Bronchial epithelial cell (primary cell): ENCODE data around the gene SAT2. TPM values are rescaled to one million over a fixed set of nuclear protein-coding genes. Genes with fewer than 3 reads are reported as not detected.
A peak's percentile ranks its signal among the peaks of the same experiment; 100 is the strongest.
"Not testable (repeated sequence)": the region's sequence is repeated elsewhere in the genome, so short reads cannot be mapped to it uniquely, and the experiment has no call there.

Experiments used
- DNase-seq: peaks from one replicate; pipeline ENCODE4 v3.0.0-alpha.2; 2010; ENCODE audit warnings: low read depth
- FAIRE-seq: peaks from 2 replicates; lab custom pipeline; 2011; peaks lifted over from hg19 to GRCh38; lab: Jason Lieb, UNC
- H3K27me3 ChIP-seq: 2 replicates; pipeline ENCODE4 v1.5.1; 2011; ENCODE audit warnings: low read length; ENCODE audit not compliant: control insufficient read depth, insufficient read depth
- H3K36me3 ChIP-seq: 2 replicates; pipeline ENCODE4 v1.5.1; 2011; ENCODE audit warnings: low read length; ENCODE audit not compliant: control insufficient read depth, insufficient read depth
- H3K4me3 ChIP-seq: 2 replicates; pipeline ENCODE4 v1.5.1; 2011; ENCODE audit warnings: mild to moderate bottlenecking, low read depth, low read length, control low read depth
- total RNA-seq: library from RNA; depleted of rRNA; stranded (reverse); fragments of >200 nt; gene quantifications from 2 replicates; pipeline ENCODE4 v1.2.1, GENCODE V29; 2014
- TF ChIP-seq, protein P1 (sequence below): IDR thresholded peaks from 2 replicates; pipeline ENCODE4 v1.5.1; 2011; ENCODE audit warnings: mild to moderate bottlenecking, moderate library complexity, low read length, control low read depth, inconsistent platforms; ENCODE audit not compliant: insufficient read depth, severe bottlenecking

Gene SAT2
- total RNA-seq, 1 donor from 2014 or later, result 38.7 TPM

DNA sequence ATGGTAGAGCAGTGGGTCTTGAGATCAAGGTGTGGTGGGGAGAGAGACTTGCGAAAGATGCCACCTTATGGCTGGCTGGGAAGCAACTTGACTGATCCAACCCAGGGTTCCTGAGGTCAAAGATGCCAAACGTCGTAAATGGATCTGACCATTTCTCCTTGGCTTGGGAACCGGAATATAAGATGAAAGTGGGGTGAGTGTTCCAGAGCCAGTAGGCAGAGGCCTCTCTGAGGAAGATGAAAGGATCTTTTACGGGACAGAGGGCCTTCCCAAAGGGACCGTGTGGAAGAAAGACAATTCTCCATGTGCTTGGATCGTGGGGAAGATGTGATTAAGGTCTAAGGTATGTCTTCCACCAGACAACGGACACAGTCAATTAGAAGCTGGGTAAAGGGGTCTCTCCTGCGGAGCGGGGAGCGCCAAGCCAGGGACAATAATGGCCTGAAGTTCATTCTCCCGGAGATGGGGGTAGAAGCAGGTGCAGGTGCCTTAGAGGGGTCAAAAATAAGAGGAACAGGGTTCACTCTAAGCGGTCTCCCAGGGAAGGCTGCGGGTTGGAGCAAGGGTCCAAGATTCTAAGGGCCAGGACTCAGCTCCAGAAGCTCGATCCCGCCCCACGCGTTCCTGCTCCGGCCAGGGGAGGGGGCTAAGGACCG is 13.7 kb downstream of the SAT2 start:
- peaks cover 3% of the 10 kb centered on the region for H3K36me3 ChIP-seq
- TF ChIP-seq, protein P1, sequence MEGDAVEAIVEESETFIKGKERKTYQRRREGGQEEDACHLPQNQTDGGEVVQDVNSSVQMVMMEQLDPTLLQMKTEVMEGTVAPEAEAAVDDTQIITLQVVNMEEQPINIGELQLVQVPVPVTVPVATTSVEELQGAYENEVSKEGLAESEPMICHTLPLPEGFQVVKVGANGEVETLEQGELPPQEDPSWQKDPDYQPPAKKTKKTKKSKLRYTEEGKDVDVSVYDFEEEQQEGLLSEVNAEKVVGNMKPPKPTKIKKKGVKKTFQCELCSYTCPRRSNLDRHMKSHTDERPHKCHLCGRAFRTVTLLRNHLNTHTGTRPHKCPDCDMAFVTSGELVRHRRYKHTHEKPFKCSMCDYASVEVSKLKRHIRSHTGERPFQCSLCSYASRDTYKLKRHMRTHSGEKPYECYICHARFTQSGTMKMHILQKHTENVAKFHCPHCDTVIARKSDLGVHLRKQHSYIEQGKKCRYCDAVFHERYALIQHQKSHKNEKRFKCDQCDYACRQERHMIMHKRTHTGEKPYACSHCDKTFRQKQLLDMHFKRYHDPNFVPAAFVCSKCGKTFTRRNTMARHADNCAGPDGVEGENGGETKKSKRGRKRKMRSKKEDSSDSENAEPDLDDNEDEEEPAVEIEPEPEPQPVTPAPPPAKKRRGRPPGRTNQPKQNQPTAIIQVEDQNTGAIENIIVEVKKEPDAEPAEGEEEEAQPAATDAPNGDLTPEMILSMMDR, result peak; percentile 1
- FAIRE-seq, result no peak
- no peaks in the 10 kb centered on the region for H3K27me3 ChIP-seq
- H3K4me3 ChIP-seq, result peak overlapping the region; percentile 91
- peak; percentile 41 for DNase-seq

DNA sequence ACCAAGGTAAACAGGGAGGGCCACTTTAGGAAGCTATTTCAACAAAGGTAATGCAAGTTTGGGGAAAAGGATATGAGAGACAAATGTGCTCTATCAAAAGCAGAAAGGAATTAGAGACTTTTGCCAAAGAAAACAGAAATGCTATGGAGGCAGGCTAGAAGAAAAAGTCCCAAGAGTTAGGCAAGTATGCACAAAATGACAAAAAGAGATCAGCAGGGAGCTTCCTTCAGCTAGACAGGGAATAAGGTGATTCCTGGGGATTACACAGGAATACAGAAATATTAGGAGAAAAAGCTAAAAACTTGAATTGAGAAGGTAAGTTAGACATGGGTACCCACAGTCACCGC is 15.4 kb downstream of the SAT2 start:
- no peak for FAIRE-seq
- Histone ChIP-seq H3K27me3 (no peaks in the 10 kb centered on the region), H3K4me3 (no peak overlapping the region), H3K36me3 (peaks cover 3% of the 10 kb centered on the region)
- TF ChIP-seq, protein P1, result no peak
- DNase-seq, result no peak

DNA sequence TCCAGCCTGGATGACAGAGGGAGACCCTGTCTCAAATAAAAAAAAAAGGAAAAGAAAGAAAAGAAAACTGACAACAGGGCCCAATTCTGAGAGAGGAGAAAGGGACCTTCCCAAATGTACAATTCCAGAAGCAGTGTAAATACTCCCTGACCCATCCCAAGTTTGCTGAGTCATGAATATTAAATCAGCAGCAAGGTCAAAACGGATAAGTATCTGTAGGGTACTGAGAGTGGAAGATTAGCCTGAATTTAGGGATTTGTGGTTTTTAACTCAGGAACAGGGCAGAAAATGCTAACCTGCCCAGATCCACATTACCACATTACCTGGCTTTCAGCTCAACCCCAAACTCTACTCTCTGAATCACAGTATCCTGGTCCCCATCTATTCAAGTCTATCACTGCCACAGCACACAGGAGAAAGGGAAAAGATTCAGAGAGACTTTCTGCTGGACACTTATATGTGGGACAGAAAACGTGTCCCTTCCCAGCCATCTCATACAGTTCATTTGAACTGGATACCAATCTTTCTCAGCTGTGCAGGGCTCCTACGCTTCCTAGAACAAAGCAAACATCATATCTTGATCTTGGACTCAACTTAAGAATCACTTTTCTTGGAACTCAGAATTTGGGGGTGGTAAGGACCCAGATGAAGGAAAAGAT is 15.9 kb downstream of the SAT2 start:
- TF ChIP-seq, protein P1, result no peak
- Histone ChIP-seq H3K27me3 (no peaks in the 10 kb centered on the region), H3K4me3 (no peak overlapping the region), H3K36me3 (peaks cover 3% of the 10 kb centered on the region)
- DNase-seq (no peak), FAIRE-seq (no peak)

DNA sequence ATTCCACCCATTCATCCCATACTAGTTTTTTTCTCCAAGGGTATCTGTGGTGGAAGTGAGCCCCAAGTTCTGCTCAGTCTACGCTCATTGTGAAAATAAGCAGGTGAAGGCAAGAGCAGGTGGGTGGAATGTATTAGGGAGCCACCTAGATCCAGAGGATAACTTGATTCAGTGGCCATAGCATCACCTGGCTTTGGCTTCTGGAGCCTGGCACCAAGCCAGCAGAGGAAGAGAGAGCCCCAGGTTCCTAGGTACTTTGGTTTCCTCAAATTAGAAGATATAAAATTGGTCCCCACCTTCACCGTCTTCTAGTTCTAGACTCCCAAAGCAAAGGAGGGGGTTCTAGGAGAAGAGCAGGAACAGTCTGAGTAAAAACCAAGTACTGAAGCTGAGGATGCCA is 17.0 kb downstream of the SAT2 start:
- no peak for FAIRE-seq
- Histone ChIP-seq H3K27me3 (no peaks in the 10 kb centered on the region), H3K4me3 (no peak overlapping the region), H3K36me3 (peaks cover 3% of the 10 kb centered on the region)
- DNase-seq, result no peak
- TF ChIP-seq, protein P1, result no peak

DNA sequence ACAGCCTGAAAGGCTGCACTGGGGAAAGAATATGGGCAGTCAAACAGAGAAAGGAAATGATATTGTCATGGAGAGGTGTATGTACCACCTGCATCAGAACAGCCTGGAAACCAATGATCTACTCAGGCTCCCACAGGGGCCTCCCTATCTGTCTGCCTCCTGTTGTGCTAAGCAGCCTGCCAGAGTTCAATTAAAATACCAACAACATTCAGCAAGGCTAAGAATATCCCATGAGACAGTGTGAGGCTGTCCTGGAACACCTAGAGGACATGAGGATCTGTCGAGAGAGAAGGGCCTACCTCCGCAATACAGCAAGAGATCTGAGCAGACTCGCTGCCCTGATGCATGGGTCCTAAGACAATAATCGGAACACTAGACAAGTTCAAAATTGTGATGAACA is 21.3 kb downstream of the SAT2 start:
- DNase-seq (no peak), FAIRE-seq (no peak)
- TF ChIP-seq, protein P1, result no peak
- Histone ChIP-seq H3K36me3 (peaks cover 21% of the 10 kb centered on the region), H3K27me3 (no peaks in the 10 kb centered on the region), H3K4me3 (no peak overlapping the region)

DNA sequence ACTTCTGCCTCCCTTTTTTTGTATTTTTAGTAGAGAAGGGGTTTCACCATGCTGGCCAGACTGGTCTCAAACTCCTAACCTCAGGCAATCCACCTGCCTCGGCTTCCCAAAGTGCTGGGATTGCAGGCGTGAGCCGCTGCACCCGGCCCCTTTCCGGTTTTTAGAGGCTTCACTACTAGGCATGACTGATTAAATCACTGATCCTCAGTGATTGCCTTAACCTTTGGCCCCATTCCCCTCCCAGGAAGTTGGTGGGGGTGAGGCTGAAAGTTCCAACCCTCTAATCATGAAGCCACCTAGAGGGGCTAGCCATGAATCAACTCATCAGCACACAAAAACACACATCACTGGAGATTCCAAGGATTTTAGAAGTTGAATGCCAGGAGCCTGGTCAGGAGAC is 30.1 kb downstream of the SAT2 start:
- peaks cover 32% of the 10 kb centered on the region for H3K36me3 ChIP-seq
- not testable (repeated sequence) for DNase-seq, H3K27me3 ChIP-seq, H3K4me3 ChIP-seq
- peak; percentile 97 for FAIRE-seq
